Neural progenitor cell (in vitro differentiated cells): ENCODE measurements around the gene NOB1.

Experiments used
- EZH2phosphoT487 ChIP-seq: fragments of 200-600 bp; sonication (generic); IDR thresholded peaks from 2 replicates; pipeline ENCODE4 v1.6.1; 2017; ENCODE audit warnings: antibody characterized with exemption
- TF ChIP-seq, protein P1 (sequence below): fragments of 200-600 bp; sonication (generic); IDR thresholded peaks from 2 replicates; pipeline ENCODE4 v1.5.1; 2017; ENCODE audit warnings: antibody characterized with exemption, mild to moderate bottlenecking

DNA sequence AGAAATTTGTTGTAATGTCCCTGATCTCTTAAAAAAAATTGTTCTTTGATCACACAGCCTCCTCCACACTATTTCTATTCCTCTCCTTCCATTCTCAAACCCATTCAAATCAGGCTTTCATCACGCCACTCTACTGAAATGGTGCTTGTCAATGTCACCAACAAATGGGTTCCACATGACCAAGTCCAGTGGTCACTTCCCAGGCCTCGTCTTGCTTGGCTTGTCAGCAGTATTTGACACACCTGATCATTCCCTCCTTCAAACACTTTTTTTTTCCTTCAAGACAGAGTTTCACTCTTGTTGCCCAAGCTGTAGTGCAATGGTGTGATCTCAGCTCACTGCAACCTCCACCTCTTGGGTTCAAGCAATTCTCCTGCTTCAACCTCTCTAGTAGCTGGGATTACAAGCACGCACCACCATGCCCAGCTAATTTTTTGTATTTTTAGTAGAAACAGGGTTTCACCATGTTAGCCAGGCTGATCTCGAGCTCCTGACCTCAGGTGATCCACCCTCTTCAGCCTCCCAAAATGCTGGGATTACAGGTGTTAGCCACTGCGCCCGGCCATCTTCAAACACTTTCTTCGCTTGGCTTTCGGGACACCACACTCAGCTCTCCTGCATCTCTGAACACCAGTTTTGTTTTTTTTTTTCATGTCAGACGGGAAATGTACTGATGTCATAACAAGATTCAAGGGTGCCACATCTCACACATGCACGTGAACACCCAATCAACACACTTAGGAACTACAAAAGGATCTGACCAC, 46.6 kb downstream of the NOB1 start:
- TF ChIP-seq, protein P1, sequence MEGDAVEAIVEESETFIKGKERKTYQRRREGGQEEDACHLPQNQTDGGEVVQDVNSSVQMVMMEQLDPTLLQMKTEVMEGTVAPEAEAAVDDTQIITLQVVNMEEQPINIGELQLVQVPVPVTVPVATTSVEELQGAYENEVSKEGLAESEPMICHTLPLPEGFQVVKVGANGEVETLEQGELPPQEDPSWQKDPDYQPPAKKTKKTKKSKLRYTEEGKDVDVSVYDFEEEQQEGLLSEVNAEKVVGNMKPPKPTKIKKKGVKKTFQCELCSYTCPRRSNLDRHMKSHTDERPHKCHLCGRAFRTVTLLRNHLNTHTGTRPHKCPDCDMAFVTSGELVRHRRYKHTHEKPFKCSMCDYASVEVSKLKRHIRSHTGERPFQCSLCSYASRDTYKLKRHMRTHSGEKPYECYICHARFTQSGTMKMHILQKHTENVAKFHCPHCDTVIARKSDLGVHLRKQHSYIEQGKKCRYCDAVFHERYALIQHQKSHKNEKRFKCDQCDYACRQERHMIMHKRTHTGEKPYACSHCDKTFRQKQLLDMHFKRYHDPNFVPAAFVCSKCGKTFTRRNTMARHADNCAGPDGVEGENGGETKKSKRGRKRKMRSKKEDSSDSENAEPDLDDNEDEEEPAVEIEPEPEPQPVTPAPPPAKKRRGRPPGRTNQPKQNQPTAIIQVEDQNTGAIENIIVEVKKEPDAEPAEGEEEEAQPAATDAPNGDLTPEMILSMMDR, result no peak
- TF ChIP-seq EZH2phosphoT487, result no peak
